Fibroblast of lung (primary cell): ENCODE results near the gene POLR1C. TPM values are rescaled to one million over a fixed set of nuclear protein-coding genes. Genes with fewer than 3 reads are reported as not detected.

Experiments
- DNase-seq, 2 donors: peaks; one replicate each; pipeline versions ENCODE4 v3.0.0 to v3.0.0-alpha.2; 2010; ENCODE audit warnings: low read depth in 2 of 2
- H2AFZ ChIP-seq: 2 replicates; pipeline ENCODE4 v1.5.1; 2012; ENCODE audit warnings: low read length, control low read depth, inconsistent platforms
- H3K27ac ChIP-seq: 2 replicates; pipeline ENCODE4 v1.5.1; 2011; ENCODE audit warnings: low read length, control low read depth; ENCODE audit not compliant: insufficient read depth
- H3K27me3 ChIP-seq: 2 replicates; pipeline ENCODE4 v1.5.1; 2011; ENCODE audit warnings: mild to moderate bottlenecking, low read length; ENCODE audit not compliant: control insufficient read depth, insufficient read depth
- H3K36me3 ChIP-seq: 2 replicates; pipeline ENCODE4 v1.5.1; 2011; ENCODE audit warnings: low read length; ENCODE audit not compliant: control insufficient read depth, insufficient read depth
- H3K4me1 ChIP-seq: 2 replicates; pipeline ENCODE4 v1.5.1; 2011; ENCODE audit warnings: low read length; ENCODE audit not compliant: control insufficient read depth, insufficient read depth; ENCODE audit errors: extremely low read depth
- H3K4me2 ChIP-seq: 2 replicates; pipeline ENCODE4 v1.5.1; 2011; ENCODE audit warnings: low read length, control low read depth; ENCODE audit not compliant: insufficient read depth; ENCODE audit errors: extremely low read depth
- H3K4me3 ChIP-seq, 4 experiments: fragments of 200-600 bp in 1 of 4; sonication (generic) in 1 of 4; replicated peaks in 1 of 4; 2 replicates each; pipeline ENCODE4 v1.5.1; 2011 to 2016; ENCODE audit warnings: low read length in 4 of 4, low read depth in 3 of 4, mild to moderate bottlenecking in 3 of 4, control low read depth in 2 of 4, inconsistent platforms in 1 of 4, mixed read lengths in 1 of 4; ENCODE audit not compliant: insufficient read depth in 1 of 4; ENCODE audit errors: control extremely low read depth in 1 of 4
- H3K79me2 ChIP-seq: 2 replicates; pipeline ENCODE4 v1.5.1; 2012; ENCODE audit warnings: mild to moderate bottlenecking, low read length, inconsistent platforms; ENCODE audit not compliant: control insufficient read depth, insufficient read depth
- H3K9ac ChIP-seq: 2 replicates; pipeline ENCODE4 v1.5.1; 2011; ENCODE audit warnings: mild to moderate bottlenecking, low read length, control low read depth; ENCODE audit not compliant: insufficient read depth
- H3K9me3 ChIP-seq: 2 replicates; pipeline ENCODE4 v1.5.1; 2012; ENCODE audit warnings: low read depth, low read length; ENCODE audit not compliant: control insufficient read depth, insufficient read depth
- H4K20me1 ChIP-seq: 2 replicates; pipeline ENCODE4 v1.5.1; 2011; ENCODE audit warnings: low read length; ENCODE audit not compliant: control insufficient read depth, insufficient read depth; ENCODE audit errors: extremely low read depth
- EZH2 ChIP-seq: IDR thresholded peaks from 2 replicates; pipeline ENCODE4 v1.5.1; 2012; ENCODE audit warnings: low read length, control low read depth, mild to moderate bottlenecking; ENCODE audit errors: missing control alignments
- polyA plus RNA-seq, 2 donors: library from polyadenylated mRNA; depleted of rRNA in 1 of 2; stranded (reverse) in 1 of 2; unstranded in 1 of 2; fragments of >200 nt; gene quantifications; 2 replicates each; pipeline ENCODE4 v1.2.1, GENCODE V29; 2011 to 2012; ENCODE audit warnings: missing spikeins in 1 of 2
- total RNA-seq: library from RNA; depleted of rRNA; stranded (reverse); fragments of >200 nt; gene quantifications from 2 replicates; pipeline ENCODE4 v1.2.1, GENCODE V29; 2014
- TF ChIP-seq, protein P1 (sequence below), 2 donors: IDR thresholded peaks in 1 of 2; conservative IDR thresholded peaks in 1 of 2; 1 replicate in 1 of 2; 2 replicates in 1 of 2; pipeline ENCODE4 v1.5.1; 2011 to 2012; ENCODE audit warnings: low read length in 2 of 2, control low read depth in 1 of 2, inconsistent platforms in 1 of 2, low read depth in 1 of 2, mild to moderate bottlenecking in 1 of 2

POLR1C gene
- total and polyA plus RNA-seq, 2 donors (not counting 1 experiment from before 2014, with no cell fraction given), result 27.4 to 39.7 TPM

DNA sequence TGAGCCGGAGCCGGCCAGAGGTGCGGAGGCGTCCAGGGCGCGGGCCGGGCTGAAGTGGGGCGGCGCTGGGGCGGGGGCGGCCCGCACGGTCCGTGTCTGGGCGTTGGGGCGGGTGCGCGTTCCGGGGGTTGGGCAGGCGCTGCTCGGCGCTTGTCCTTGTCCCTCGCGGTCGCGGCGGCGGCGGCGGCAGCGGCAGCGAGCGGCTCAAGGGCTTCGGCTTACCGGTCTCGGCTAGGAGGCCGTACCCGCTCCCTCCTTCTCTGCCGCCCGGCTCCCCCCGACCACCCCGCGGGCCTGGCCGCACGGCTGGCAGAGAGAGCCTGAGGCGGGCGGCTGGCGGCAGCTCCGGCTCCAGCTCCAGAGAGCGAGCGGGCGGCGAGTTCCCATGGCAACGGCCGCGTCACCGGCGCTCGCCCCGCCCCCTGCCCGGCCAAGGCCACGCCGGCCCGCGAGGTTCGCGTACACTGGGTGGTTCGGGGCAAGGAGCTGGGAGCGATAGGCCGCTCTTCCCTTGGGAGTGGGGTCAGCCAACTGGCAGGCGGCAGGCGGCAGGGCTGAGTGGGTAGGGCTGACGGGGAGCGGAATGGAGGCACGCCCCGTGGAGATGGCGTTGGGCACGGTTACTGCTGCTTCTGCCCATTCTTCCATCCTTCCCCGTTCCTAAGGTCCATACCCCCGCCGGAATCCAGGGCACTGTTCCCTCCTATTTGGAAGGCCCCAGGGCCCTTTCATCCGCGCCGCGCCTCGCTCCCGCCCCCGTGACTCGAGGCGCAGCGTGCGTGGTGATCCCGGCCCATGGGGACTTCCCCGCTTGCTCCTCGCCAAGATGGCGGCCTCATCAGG lies 6.7 kb upstream of the POLR1C start, which contains the start of gene LRRC73:
TSS of gene LRRC73 (minus strand) at position 363 of the 843 bp plus-strand sequence. CDS start 561 bp downstream, outside the sequence.
- TF ChIP-seq, protein P1, sequence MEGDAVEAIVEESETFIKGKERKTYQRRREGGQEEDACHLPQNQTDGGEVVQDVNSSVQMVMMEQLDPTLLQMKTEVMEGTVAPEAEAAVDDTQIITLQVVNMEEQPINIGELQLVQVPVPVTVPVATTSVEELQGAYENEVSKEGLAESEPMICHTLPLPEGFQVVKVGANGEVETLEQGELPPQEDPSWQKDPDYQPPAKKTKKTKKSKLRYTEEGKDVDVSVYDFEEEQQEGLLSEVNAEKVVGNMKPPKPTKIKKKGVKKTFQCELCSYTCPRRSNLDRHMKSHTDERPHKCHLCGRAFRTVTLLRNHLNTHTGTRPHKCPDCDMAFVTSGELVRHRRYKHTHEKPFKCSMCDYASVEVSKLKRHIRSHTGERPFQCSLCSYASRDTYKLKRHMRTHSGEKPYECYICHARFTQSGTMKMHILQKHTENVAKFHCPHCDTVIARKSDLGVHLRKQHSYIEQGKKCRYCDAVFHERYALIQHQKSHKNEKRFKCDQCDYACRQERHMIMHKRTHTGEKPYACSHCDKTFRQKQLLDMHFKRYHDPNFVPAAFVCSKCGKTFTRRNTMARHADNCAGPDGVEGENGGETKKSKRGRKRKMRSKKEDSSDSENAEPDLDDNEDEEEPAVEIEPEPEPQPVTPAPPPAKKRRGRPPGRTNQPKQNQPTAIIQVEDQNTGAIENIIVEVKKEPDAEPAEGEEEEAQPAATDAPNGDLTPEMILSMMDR (conservative IDR thresholded peaks at IDR 0.05 in 1 of 2, IDR thresholded peaks at IDR 0.05 in 1 of 2; ENCODE audit: low read depth in 1 of 2, low read length in 2 of 2), result no peak
- no peak for TF ChIP-seq EZH2
- H3K4me1 ChIP-seq, result peaks cover 3% of the 10 kb centered on the region
- peak within 1 kb of the TSS; percentile 68 for H3K9ac ChIP-seq
- DNase-seq, result peak; percentile 76 to 77
- H3K27me3 ChIP-seq, result no peaks in the 10 kb centered on the region
- H3K36me3 ChIP-seq, result peaks cover 24% of the 10 kb centered on the region
- H4K20me1 ChIP-seq, result no peaks in the 10 kb centered on the region
- H3K4me2 ChIP-seq, result peak within 1 kb of the TSS; percentile 85
- H3K9me3 ChIP-seq, result no peaks in the 10 kb centered on the region
- H3K79me2 ChIP-seq, result peaks cover 8% of the 10 kb centered on the region
- H3K4me3 ChIP-seq, result peak within 1 kb of the TSS; percentile 29 to 63 (median 52)
- peak within 1 kb of the TSS; percentile 62 for H3K27ac ChIP-seq
- peak within 1 kb of the TSS; percentile 40 for H2AFZ ChIP-seq

- Histone ChIP-seq H3K27ac (peak overlapping the region; percentile 62), H3K36me3 (peaks cover 22% of the 10 kb centered on the region), H4K20me1 (no peaks in the 10 kb centered on the region), H3K79me2 (peaks cover 14% of the 10 kb centered on the region), H3K4me3 (no peak overlapping the region), H3K27me3 (no peaks in the 10 kb centered on the region), H3K9me3 (no peaks in the 10 kb centered on the region), H2AFZ (no peak overlapping the region), H3K4me2 (peak overlapping the region; percentile 72), H3K4me1 (peaks cover 9% of the 10 kb centered on the region), H3K9ac (no peak overlapping the region)
- DNase-seq, result no peak
- TF ChIP-seq EZH2, result no peak
- TF ChIP-seq, protein P1 (conservative IDR thresholded peaks at IDR 0.05 in 1 of 2, IDR thresholded peaks at IDR 0.05 in 1 of 2; ENCODE audit: low read depth in 1 of 2, low read length in 2 of 2), result no peak
These were observed 6.1 kb upstream of the POLR1C start for GRCh38 chr6:43510827-43511163.

DNA sequence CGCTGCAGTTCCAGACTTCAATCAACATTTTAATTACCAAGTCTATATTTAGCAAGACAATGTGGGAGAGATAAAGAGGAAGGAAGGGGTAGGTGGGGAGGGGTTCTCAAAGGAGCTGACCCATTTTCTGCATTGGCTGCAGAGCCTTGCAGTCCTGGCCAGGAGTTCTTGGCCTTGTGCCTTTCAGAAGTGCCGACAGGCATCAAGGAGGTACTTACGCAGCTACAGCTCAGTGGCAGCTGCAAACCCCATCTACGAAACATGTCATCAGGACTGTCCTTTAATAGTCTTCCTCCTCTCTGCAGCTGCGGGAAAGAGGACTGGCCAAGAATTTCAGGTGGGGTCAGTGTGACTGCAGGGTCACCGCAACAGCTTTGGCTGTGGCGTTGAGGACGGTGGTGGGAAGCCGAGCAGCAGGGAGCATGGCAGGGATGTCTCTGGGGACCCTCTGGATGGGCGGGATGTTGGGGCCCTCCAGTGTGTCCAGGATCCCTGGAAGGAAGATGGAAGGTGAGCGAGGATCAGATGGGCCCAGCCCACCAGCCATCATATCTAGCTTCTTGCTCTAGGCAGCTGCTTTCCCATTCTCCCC lies 5.0 kb upstream of the POLR1C start:
- TF ChIP-seq EZH2, result no peak
- no peak for DNase-seq
- peaks cover 11% of the 10 kb centered on the region for H3K4me1 ChIP-seq

More for the DNA sequence above, 5.0 kb upstream of the POLR1C start:
- Histone ChIP-seq H3K36me3 (peaks cover 22% of the 10 kb centered on the region), H3K4me2 (no peak overlapping the region), H3K9ac (no peak overlapping the region), H4K20me1 (no peaks in the 10 kb centered on the region), H3K9me3 (no peaks in the 10 kb centered on the region), H3K27ac (no peak overlapping the region), H2AFZ (no peak overlapping the region), H3K4me3 (no peak overlapping the region), H3K27me3 (no peaks in the 10 kb centered on the region), H3K79me2 (peaks cover 23% of the 10 kb centered on the region)
